Thoracic aorta (tissue), 2 donors: ENCODE results near the gene PAMR1. TPM values are rescaled to one million over a fixed set of nuclear protein-coding genes. Genes with fewer than 3 reads are reported as not detected.

ENCODE experiments used
- ATAC-seq: fragments of 150-250 bp; one replicate; pipeline ENCODE4 v1.8.0; 2017; ENCODE audit warnings: low read depth; ENCODE audit not compliant: insufficient number of reproducible peaks, low FRiP score
- DNase-seq: peaks from one replicate; pipeline ENCODE4 v3.0.0-alpha.2; 2020; ENCODE audit warnings: low spot score
- H3K27ac ChIP-seq, 2 donors: fragments of 200-600 bp; sonication (generic); 1 replicate in 1 of 2; 2 replicates in 1 of 2; pipeline ENCODE4 v1.5.1; 2016; ENCODE audit warnings: mild to moderate bottlenecking in 2 of 2, moderate library complexity in 2 of 2
- H3K27me3 ChIP-seq: fragments of 200-600 bp; sonication (generic); replicated peaks from 2 replicates; pipeline ENCODE4 v1.6.0; 2016; ENCODE audit warnings: mild to moderate bottlenecking; ENCODE audit not compliant: insufficient read depth
- H3K36me3 ChIP-seq: fragments of 200-600 bp; sonication (generic); one replicate; pipeline ENCODE4 v1.5.1; 2016
- H3K4me1 ChIP-seq, 2 donors: fragments of 200-600 bp; sonication (generic); 1 replicate in 1 of 2; 2 replicates in 1 of 2; pipeline versions ENCODE4 v1.5.1 to v1.6.0; 2016; ENCODE audit warnings: low read depth in 2 of 2, mild to moderate bottlenecking in 1 of 2; ENCODE audit not compliant: control insufficient read depth in 1 of 2
- H3K4me3 ChIP-seq: fragments of 200-600 bp; sonication (generic); 2 replicates; pipeline ENCODE4 v1.5.1; 2016; ENCODE audit warnings: mild to moderate bottlenecking
- H3K9me3 ChIP-seq: fragments of 200-600 bp; sonication (generic); 2 replicates; pipeline ENCODE4 v1.5.1; 2016
- total RNA-seq, 2 donors: library from RNA; depleted of rRNA; stranded (reverse); fragments of >200 nt; gene quantifications; one replicate each; pipeline versions ENCODE4 v1.1.0 to v1.2.3, GENCODE V29; 2016
- TF ChIP-seq, protein P1 (sequence below): fragments of 200-600 bp; sonication (generic); IDR thresholded peaks from one replicate; pipeline ENCODE4 v1.5.1; 2019; ENCODE audit warnings: antibody characterized with exemption

The PAMR1 gene
- total RNA-seq, 2 donors from 2014 or later, result 4.3 TPM; not detected in 1

DNA sequence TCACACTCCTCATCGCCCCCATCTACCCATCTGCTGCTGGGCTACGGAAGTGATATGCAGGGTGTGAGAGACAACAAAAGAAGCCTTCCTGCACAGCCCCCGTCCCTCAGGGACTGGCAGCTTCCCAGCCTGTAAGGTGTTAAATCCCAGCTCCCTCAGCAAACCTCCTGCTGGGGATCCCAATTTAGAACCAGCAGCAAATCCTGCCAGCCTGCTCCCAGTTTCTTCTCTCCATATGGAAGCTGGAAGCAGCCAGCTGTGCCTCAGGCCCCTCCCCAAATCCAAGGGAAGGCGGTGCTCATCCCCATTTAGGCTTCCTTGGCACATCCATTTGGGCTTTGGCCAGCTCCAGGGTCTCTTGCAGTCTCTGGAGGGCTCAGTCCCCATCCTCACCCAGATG lies 47.5 kb downstream of the PAMR1 start:
- H3K9me3 ChIP-seq, result peaks cover 4% of the 10 kb centered on the region
- H3K27me3 ChIP-seq, result no peaks in the 10 kb centered on the region
- H3K36me3 ChIP-seq, result no peaks in the 10 kb centered on the region
- H3K4me1 ChIP-seq, result no peaks in the 10 kb centered on the region
- no peak overlapping the region for H3K27ac ChIP-seq
- DNase-seq (no peak), ATAC-seq (no peak)
- H3K4me3 ChIP-seq, result no peak overlapping the region
- TF ChIP-seq, protein P1, sequence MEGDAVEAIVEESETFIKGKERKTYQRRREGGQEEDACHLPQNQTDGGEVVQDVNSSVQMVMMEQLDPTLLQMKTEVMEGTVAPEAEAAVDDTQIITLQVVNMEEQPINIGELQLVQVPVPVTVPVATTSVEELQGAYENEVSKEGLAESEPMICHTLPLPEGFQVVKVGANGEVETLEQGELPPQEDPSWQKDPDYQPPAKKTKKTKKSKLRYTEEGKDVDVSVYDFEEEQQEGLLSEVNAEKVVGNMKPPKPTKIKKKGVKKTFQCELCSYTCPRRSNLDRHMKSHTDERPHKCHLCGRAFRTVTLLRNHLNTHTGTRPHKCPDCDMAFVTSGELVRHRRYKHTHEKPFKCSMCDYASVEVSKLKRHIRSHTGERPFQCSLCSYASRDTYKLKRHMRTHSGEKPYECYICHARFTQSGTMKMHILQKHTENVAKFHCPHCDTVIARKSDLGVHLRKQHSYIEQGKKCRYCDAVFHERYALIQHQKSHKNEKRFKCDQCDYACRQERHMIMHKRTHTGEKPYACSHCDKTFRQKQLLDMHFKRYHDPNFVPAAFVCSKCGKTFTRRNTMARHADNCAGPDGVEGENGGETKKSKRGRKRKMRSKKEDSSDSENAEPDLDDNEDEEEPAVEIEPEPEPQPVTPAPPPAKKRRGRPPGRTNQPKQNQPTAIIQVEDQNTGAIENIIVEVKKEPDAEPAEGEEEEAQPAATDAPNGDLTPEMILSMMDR, result no peak

- no peak overlapping the region for H3K27ac ChIP-seq
- no peaks in the 10 kb centered on the region for H3K27me3 ChIP-seq
- no peaks in the 10 kb centered on the region for H3K9me3 ChIP-seq
- no peak for DNase-seq
- no peak overlapping the region for H3K4me3 ChIP-seq
- no peaks in the 10 kb centered on the region for H3K36me3 ChIP-seq
- no peaks in the 10 kb centered on the region for H3K4me1 ChIP-seq
- TF ChIP-seq, protein P1, result no peak
- no peak for ATAC-seq
Observed at GRCh38 chr11:35474688-35475087, 50.7 kb downstream of the PAMR1 start.

- Histone ChIP-seq H3K27ac (no peak overlapping the region), H3K36me3 (no peaks in the 10 kb centered on the region), H3K9me3 (no peaks in the 10 kb centered on the region), H3K4me3 (no peak overlapping the region), H3K4me1 (no peaks in the 10 kb centered on the region), H3K27me3 (no peaks in the 10 kb centered on the region)
- ATAC-seq, result no peak
- TF ChIP-seq, protein P1, result no peak
- DNase-seq, result no peak
Observed at GRCh38 chr11:35473795-35474374, 51.5 kb downstream of the PAMR1 start.

DNA sequence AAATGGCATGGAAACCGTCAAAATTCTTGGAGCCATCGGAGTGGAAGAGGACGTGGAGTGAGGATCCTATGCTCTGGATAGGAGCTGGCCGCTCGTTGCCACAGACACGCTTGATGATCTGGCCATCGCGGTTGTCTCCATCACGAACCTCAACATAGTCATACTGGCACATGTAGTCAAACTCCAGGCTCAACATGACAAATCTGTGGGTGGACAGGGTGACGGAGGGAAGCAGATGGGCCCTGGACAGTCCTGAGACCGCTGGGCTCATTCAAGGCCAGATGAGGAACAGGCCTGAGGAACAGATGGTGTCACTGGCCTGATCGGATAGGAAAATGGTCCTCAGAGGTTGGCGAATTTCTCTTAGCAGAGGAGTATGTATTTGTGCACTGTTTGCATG lies 54.8 kb downstream of the PAMR1 start:
- ATAC-seq (no peak), DNase-seq (no peak)
- no peak overlapping the region for H3K27ac ChIP-seq
- H3K27me3 ChIP-seq, result no peaks in the 10 kb centered on the region
- H3K4me1 ChIP-seq, result no peaks in the 10 kb centered on the region
- H3K4me3 ChIP-seq, result no peak overlapping the region
- H3K36me3 ChIP-seq, result no peaks in the 10 kb centered on the region
- no peaks in the 10 kb centered on the region for H3K9me3 ChIP-seq
- TF ChIP-seq, protein P1, result no peak

- no peaks in the 10 kb centered on the region for H3K9me3 ChIP-seq
- no peaks in the 10 kb centered on the region for H3K36me3 ChIP-seq
- no peak overlapping the region for H3K27ac ChIP-seq
- H3K4me3 ChIP-seq, result no peak overlapping the region
- H3K4me1 ChIP-seq, result no peaks in the 10 kb centered on the region
- ATAC-seq (no peak), DNase-seq (no peak)
- TF ChIP-seq, protein P1, result no peak
- H3K27me3 ChIP-seq, result no peaks in the 10 kb centered on the region
Observed at GRCh38 chr11:35466058-35466457, 59.4 kb downstream of the PAMR1 start.
